ENCODE results near the gene TRIL.

TRIL gene

DNA sequence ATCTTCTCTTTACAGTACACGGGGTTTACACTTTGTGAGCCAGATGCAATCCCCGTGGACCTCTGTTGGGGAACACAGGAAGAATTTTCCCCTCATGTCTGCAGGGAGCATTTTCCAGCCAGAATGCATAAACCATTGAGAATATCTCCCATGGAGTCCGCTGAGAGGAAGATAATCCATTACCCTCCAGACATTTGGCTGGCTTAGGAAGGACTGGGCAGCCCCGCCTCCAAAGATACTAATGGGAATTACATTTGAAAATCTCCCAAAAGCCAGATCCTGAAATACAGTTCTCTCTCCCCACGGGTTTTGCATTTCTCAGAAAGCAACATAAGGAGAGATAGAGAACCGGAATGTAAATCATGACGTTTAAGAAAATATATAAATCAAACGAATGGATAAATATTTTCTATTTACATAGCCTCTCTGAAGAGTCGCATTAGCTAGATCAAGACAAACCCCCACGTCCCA lies 53.5 kb downstream of the TRIL start:
- FAIRE-seq: no peak
- DNase-seq (ENCODE audit: insufficient read length, low spot score): no peak
- TF ChIP-seq TAF1 (IDR thresholded peaks at IDR 0.05; ENCODE audit: low read depth, low read length) (no peak), PAX5 (IDR thresholded peaks at IDR 0.05; ENCODE audit: insufficient read depth, low read length, severe bottlenecking) (no peak), SPI1 (IDR thresholded peaks at IDR 0.05; ENCODE audit: low read depth, low read length) (no peak), POU2F2 (IDR thresholded peaks at IDR 0.05; ENCODE audit: low read depth, low read length) (no peak), POLR2AphosphoS5 (IDR thresholded peaks at IDR 0.05; ENCODE audit: low read depth, low read length) (no peak), POLR2A (IDR thresholded peaks at IDR 0.05; ENCODE audit: low read depth, low read length) (no peak)

DNA sequence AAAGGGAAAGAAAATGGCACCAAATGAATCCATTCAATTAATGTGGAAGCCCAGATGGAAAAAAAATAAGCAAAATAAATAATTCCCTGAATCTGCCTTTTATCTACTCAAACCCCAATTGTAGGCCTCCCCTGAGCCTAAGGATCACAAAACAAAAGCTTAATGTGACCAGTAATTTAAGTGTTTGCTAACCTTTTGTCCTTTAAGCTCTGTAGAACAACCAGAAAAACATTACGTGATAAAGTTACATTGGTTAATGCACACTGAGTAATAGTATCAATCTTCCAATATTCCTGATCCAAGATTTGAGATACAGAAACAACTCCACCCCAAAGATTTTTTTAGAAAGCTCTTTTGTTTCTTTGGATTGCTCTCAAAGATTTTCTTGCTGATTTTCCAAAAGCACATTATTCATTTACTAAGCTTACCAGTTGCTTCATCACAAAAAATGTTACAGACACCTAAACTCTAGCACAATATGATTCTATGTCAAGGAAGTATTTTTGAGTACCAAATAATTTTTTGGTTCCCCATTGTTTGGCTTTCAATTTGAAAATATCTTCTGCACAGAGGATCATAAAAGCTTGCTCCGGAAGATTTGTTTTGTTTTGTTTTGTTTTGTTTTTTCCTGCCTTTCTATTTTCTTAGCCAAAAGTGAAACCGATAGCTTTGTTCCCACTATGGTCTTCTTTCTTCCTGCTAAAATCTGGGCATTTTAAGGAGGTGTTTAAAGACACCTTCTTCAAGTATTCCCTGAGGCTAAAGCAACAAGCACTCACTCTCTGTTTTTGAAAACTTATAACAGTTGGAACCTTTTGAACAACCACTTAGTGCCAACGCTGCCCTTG lies 54.2 kb downstream of the TRIL start:
- DNase-seq (ENCODE audit: insufficient read length, low spot score) (no peak), FAIRE-seq (no peak)
- no peak for TF ChIP-seq POU2F2 (IDR thresholded peaks at IDR 0.05; ENCODE audit: low read depth, low read length)
- TF ChIP-seq TAF1 (IDR thresholded peaks at IDR 0.05; ENCODE audit: low read depth, low read length): no peak
- TF ChIP-seq SPI1 (IDR thresholded peaks at IDR 0.05; ENCODE audit: low read depth, low read length): no peak
- no peak for TF ChIP-seq POLR2AphosphoS5 (IDR thresholded peaks at IDR 0.05; ENCODE audit: low read depth, low read length)
- TF ChIP-seq POLR2A (IDR thresholded peaks at IDR 0.05; ENCODE audit: low read depth, low read length): no peak
- no peak for TF ChIP-seq PAX5 (IDR thresholded peaks at IDR 0.05; ENCODE audit: insufficient read depth, low read length, severe bottlenecking)
